H54 (cell line): Measurements from ENCODE around the gene DCP1A.

Source experiments
- DNase-seq: peaks from one replicate; pipeline ENCODE4 v3.0.0; 2011; ENCODE audit warnings: low spot score, mixed read lengths; ENCODE audit not compliant: insufficient read length
- FAIRE-seq: peaks from 3 replicates; lab custom pipeline; 2011; peaks lifted over from hg19 to GRCh38; lab: Jason Lieb, UNC
- POLR2A ChIP-seq: IDR thresholded peaks from 2 replicates; pipeline ENCODE4 v1.6.1; 2011; ENCODE audit warnings: low read depth, mild to moderate bottlenecking, low read length

The DCP1A gene

DNA sequence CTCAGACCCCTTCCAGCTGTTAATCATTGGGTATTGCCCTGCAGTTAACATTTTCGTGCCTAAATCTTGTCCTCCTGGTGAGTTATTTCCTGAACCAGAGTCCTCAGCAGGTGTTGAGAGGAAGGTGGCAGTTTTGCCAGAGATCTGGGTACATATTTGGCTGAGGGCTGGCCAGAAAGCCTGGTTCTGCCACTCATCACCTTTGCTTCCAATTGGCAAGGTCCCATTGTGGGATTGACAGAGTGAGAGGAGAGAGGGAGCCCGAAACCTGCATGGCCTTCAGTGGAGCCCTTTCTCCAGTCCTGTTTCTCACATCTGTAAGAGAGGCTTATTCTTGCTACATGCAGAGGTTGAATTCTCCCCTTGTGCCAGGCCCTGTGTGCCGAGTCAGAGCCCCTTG, 82.6 kb downstream of the DCP1A start:
- DNase-seq (no peak), FAIRE-seq (no peak)
- TF ChIP-seq POLR2A, result no peak

DNA sequence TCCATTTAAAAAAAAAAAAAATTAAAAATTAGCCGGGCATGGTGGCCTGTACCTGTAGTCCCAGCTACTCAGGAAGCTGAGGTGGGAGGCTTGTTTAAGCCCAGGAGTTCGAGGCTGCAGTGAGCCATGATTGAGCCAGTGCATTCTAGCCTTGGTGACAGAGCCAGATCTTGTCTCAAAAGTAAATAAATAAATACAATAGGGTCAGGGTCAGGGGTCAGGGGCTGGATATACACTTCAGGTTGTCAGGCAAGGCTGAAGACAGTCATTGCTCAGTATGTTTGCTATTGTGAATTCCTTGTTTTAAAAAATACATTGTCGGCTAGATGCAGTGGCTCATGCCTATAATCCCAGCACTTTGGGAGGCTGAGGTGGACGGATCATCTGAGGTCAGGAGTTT, 83.4 kb downstream of the DCP1A start:
- TF ChIP-seq POLR2A, result no peak
- DNase-seq, result no peak
- no peak for FAIRE-seq

- FAIRE-seq (no peak), DNase-seq (no peak)
- TF ChIP-seq POLR2A, result no peak
Observed at GRCh38 chr3:53261712-53262111, 85.6 kb downstream of the DCP1A start.

GRCh38 chr3:53260286-53260785, 87.0 kb downstream of the DCP1A start:
- TF ChIP-seq POLR2A, result no peak
- no peak for DNase-seq
- no peak for FAIRE-seq

DNA sequence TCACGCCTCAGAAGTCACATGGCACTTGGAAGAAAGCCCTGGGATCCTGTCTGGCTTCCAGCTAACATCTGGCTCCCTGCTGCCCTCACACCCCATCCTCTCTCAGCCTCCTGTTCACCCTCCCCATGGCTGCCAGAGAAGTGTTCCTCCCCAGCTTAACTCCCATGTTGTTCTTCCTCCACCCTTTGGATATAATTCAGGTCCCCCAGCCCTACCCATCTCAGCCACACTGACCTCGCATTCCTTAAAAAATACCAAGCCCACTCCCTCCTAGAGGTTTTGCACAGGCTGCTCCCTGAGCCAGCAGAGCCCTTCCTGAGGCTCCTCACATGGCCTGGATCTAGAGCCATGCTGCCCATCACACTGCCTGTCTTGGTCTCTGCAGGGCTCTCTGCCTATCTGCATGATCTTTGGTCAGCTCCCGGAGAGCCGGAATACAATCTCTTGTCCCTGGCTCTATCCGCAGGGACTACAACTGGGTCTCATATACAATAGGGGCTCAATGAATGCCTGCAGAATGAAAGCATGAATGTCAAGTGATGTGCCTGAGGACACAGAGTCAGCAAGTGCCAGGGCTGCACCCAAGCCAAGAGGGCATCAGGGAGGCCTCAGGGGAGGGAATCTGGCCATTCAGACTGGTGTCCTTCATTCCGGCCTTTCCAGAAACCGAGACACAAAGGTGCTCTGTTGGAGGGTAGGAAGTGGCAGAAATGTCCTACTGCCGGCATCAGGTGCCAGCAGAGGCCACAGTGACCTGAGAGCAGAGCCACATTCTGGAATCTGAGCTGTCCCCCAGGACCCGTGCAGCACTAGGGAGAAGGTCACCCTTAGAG, 87.7 kb downstream of the DCP1A start:
- no peak for TF ChIP-seq POLR2A
- DNase-seq, result no peak
- no peak for FAIRE-seq

- DNase-seq (no peak), FAIRE-seq (no peak)
- TF ChIP-seq POLR2A, result no peak
Observed at GRCh38 chr3:53258600-53259426, 88.5 kb downstream of the DCP1A start.

DNA sequence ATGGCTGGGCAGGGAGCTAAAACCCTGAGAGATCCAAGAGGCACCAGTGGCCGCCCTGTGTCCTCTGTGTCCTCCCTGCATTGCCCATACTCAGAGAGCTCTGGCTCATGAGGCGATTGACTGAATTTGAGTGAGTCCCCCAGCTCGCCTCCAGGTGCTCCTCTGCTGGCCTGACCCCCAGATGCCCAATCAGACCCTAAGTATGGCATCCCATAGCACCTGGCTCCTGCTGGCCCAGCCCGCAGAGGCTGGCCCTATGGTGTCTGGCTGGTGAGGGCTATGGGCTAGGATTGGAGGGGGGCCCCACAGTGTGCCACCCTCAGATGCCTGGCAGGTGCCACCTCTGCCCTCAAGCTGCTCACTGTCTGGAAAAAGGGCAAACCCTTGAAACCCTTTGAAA, 89.9 kb downstream of the DCP1A start:
- no peak for DNase-seq
- TF ChIP-seq POLR2A, result no peak
- FAIRE-seq, result no peak

GRCh38 chr3:53256704-53257055, 90.7 kb downstream of the DCP1A start:
- DNase-seq, result no peak
- FAIRE-seq, result no peak

DNA sequence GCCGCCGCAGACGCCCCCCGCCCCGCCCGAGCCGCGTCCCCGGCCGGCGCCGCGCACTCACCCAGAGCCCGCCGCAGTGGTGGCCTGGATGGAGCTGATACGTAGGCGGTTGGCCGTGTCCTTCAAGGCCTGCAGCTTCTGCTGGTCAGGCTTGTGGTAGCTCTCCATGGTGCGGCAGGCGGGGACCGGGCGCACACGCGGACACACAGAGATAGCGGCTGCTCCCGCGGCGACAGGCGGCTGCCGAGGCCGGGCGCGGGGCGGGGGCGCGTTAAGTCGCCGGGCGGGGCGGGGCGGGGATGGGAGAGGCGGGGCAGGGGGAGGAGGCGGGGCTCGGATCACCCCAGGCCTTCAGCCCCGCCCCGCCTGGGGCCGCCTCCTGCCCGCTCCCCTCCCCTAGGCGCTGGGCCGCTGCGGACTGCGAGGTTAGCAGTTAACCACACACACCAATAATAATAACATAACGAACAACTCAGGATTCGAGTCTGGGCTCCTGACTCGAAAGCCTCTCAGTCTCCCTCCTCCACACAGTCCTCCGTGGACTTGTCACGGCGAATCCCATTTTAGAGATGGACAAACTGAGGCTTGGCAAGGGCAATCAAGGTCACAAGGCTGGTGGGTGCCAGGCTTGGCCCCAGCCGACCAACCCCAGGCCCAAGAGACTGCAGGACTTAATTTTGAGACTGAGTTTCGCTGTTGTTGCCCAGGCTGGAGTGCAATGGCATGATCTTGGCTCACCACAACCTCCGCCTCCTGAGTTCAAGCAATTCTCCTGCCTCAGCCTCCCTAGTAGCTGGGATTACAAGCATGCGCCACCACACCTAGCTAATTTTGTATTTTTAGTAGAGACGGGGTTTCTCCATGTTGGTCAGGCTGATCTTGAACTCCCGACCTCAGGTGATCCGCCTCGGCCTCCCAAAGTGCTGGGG, 91.3 kb downstream of the DCP1A start, which contains the start of gene TKT:
Gene TKT (minus strand): TSS at position 248 of the 929 bp plus-strand sequence. CDS start 80 bp downstream, at position 168.
- peak; percentile 86 for DNase-seq
- no peak for FAIRE-seq
- peak; percentile 99 for TF ChIP-seq POLR2A

More at GRCh38 chr3:53256704-53257055, 90.7 kb downstream of the DCP1A start:
- TF ChIP-seq POLR2A, result no peak

DNA sequence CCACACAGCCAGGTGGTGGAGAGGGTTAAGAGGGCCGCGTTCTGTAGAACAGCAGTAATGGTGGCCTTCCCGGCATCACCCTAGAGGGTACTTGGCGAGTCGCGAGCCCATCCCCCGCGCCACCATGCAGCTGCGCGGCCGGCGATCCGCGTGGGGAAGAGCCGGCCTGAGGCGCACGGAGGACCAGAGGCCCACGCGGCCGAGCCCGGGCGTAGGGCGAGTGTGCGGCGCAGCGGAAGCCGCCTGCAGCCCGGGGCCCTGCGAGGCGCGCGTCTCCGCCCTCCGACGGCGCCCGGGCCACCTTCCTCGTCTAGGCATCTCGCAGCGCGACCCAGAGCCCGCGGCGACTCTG, 91.9 kb downstream of the DCP1A start:
- TF ChIP-seq POLR2A, result no peak
- DNase-seq (no peak), FAIRE-seq (no peak)

GRCh38 chr3:53254509-53255422, 92.6 kb downstream of the DCP1A start:
- DNase-seq, result peak; percentile 70
- no peak for FAIRE-seq

More at GRCh38 chr3:53254509-53255422, 92.6 kb downstream of the DCP1A start:
- TF ChIP-seq POLR2A, result no peak
